Kidney (tissue), 14 donors: Measurements from ENCODE around the gene RANGRF. TPM values are rescaled to one million over a fixed set of nuclear protein-coding genes. Genes with fewer than 3 reads are reported as not detected.
"Not testable (repeated sequence)": the region's sequence is repeated elsewhere in the genome, so short reads cannot be mapped to it uniquely, and the experiment has no call there.

Source experiments
- DNase-seq, 5 donors: peaks; one replicate each; pipeline ENCODE4 v3.0.0-alpha.2; 2013 to 2020
- FAIRE-seq: peaks from 2 replicates; lab custom pipeline; 2012; peaks lifted over from hg19 to GRCh38; lab: Jason Lieb, UNC
- H3K27ac ChIP-seq, 2 donors: one replicate each; pipeline ENCODE4 v1.7.0; 2013; ENCODE audit warnings: low read depth in 2 of 2, low read length in 2 of 2, inconsistent platforms in 1 of 2
- H3K27me3 ChIP-seq: one replicate; pipeline ENCODE4 v1.7.1; 2013; ENCODE audit warnings: low read length, inconsistent platforms; ENCODE audit not compliant: control insufficient read depth, insufficient read depth
- H3K36me3 ChIP-seq, 3 donors: one replicate each; pipeline versions ENCODE4 v1.7.0 to v1.7.1; 2013; ENCODE audit warnings: low read length in 3 of 3, control low read depth in 1 of 3, inconsistent platforms in 1 of 3; ENCODE audit not compliant: insufficient read depth in 3 of 3, control insufficient read depth in 2 of 3
- H3K4me1 ChIP-seq, 3 donors: one replicate each; pipeline versions ENCODE4 v1.7.0 to v1.7.1; 2013; ENCODE audit warnings: low read length in 3 of 3, inconsistent platforms in 1 of 3, low read depth in 1 of 3; ENCODE audit not compliant: control insufficient read depth in 2 of 3, insufficient read depth in 2 of 3
- H3K4me3 ChIP-seq, 3 donors: one replicate each; pipeline versions ENCODE4 v1.7.0 to v1.8.1; 2013; ENCODE audit warnings: low read length in 3 of 3, control low read depth in 1 of 3, inconsistent platforms in 1 of 3
- H3K9ac ChIP-seq, 3 donors: one replicate each; pipeline versions ENCODE4 v1.7.0 to v1.7.1; 2013; ENCODE audit warnings: low read length in 3 of 3, control low read depth in 1 of 3, inconsistent platforms in 1 of 3
- H3K9me3 ChIP-seq, 3 donors: one replicate each; pipeline versions ENCODE4 v1.7.0 to v1.7.1; 2013; ENCODE audit warnings: low read length in 3 of 3, control low read depth in 1 of 3, inconsistent platforms in 1 of 3; ENCODE audit not compliant: control insufficient read depth in 2 of 3, insufficient read depth in 1 of 3
- intact Hi-C: fragments of 100-400 bp; cut with DNase I; formaldehyde crosslinking; loops from one replicate; pipeline ENCODE4 v1.11.1; 2022
- polyA plus RNA-seq: library from polyadenylated mRNA; stranded (reverse); fragments of 350-450 nt; fragmentation: Illumina TruSeq; extraction: RNeasy Lipid Tissue Mini Kit (QIAGEN cat#74804); gene quantifications from one replicate; pipeline ENCODE4 v1.2.3, GENCODE V29; 2014; ENCODE audit warnings: low read depth, low replicate concordance; ENCODE audit not compliant: insufficient read depth
- total RNA-seq: library from RNA; stranded (reverse); fragmentation: NEBNext Ultra II Directional; extraction: Animal tissue kit (Norgen Biotek cat#: 25700); gene quantifications from one replicate; pipeline ENCODE4 v1.2.1, GENCODE V29; 2021
- TF ChIP-seq, protein P1 (sequence below): IDR thresholded peaks from 3 replicates; pipeline ENCODE4 v1.5.1; 2012; ENCODE audit warnings: mild to moderate bottlenecking, moderate library complexity, borderline replicate concordance; ENCODE audit not compliant: insufficient read depth; ENCODE audit errors: extremely low read depth
- donor health status: control.
- donor health status: control.
- donor health status: control.
- donor health status: control.
- donor health status: control.
- donor health status: DM: yes; HTN: yes; CAD: no.
- donor health status: Normal renal cell carcinoma (clear cell type).

Gene RANGRF
- total and polyA plus RNA-seq, 2 donors from 2014 or later: 20.1 to 91.8 TPM

DNA sequence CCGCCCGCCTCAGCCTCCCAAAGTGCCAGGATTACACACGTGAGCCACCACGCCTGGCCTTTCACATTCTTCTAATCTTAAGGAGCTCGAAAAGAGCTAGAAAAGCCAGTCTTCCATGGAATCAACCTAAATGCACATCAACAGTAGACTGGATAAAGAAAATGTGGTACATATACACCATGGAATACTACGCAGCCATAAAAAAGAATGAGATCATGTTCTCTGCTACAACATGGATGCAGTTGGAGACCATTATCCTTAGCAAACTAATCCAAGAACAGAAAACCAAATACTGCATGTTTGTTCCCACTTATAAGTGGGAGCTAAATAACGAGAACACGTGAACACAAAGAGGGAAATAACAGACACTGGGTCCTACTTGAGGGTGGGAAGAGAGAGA lies 43.7 kb upstream of the RANGRF start:
- H3K36me3 ChIP-seq: peaks cover 0 to under 1% (median 0%) of the 10 kb centered on the region in 3 donors
- H3K9me3 ChIP-seq: no peaks in the 10 kb centered on the region
- no peak overlapping the region for H3K4me3 ChIP-seq
- H3K9ac ChIP-seq: no peak overlapping the region
- no peak overlapping the region for H3K27ac ChIP-seq
- intact Hi-C loops: no loop called here
- peaks cover 0 to 6% (median 0%) of the 10 kb centered on the region in 3 donors for H3K4me1 ChIP-seq
- TF ChIP-seq, protein P1, sequence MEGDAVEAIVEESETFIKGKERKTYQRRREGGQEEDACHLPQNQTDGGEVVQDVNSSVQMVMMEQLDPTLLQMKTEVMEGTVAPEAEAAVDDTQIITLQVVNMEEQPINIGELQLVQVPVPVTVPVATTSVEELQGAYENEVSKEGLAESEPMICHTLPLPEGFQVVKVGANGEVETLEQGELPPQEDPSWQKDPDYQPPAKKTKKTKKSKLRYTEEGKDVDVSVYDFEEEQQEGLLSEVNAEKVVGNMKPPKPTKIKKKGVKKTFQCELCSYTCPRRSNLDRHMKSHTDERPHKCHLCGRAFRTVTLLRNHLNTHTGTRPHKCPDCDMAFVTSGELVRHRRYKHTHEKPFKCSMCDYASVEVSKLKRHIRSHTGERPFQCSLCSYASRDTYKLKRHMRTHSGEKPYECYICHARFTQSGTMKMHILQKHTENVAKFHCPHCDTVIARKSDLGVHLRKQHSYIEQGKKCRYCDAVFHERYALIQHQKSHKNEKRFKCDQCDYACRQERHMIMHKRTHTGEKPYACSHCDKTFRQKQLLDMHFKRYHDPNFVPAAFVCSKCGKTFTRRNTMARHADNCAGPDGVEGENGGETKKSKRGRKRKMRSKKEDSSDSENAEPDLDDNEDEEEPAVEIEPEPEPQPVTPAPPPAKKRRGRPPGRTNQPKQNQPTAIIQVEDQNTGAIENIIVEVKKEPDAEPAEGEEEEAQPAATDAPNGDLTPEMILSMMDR: no peak
- FAIRE-seq (no peak), DNase-seq (no peak)
- no peaks in the 10 kb centered on the region for H3K27me3 ChIP-seq

DNA sequence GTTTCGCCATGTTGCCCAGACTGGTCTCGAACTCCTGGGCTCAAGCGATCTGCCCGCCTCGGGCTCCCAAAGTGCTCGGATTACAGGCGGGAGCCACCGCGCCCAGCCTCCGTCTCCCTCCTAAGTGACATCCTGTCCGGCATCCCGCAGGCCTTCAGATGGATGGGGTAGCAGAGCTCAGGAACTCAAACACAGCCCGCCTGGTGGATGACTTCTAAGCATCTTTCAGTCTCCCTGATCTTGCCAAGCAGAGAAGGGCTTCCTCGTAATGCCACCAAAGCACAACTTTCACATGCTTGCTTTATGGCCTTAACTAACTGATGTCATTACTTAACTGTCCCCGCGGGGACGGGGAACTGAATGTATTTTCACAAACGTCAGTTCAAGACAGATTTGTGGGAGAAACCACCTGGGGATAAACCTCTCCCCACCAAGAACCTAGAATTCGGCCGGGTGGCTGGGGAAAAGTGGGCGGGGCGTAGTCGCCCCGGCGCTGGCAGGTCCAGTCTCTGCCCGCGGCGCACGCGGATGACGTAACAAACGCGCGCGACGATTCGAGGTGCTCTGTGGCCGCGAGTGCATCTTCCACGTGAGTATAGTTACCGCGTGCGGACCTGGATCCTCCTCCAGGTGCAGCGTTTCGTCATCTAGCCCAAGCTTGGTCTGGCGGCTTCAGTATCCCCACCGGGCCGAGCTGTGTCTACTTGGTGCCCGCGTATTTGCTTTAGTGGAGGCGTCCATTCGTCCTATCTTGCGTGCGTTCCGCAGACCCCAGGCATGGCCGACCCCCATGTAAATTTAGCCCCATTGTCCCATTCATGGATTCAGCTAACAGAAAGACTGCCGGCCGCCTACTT lies 39.5 kb upstream of the RANGRF start, which contains the start of gene PFAS:
TSS of gene PFAS (plus strand) at position 539 of the 857 bp plus-strand sequence. CDS start 4,649 bp downstream, outside the sequence.
- peak; percentile 96 to 98 (median 98) for DNase-seq
- no peaks in the 10 kb centered on the region for H3K9me3 ChIP-seq
- peak within 1 kb of the TSS; percentile 89 to 99 for H3K27ac ChIP-seq
- H3K36me3 ChIP-seq: peaks cover 0 to under 1% (median 0%) of the 10 kb centered on the region in 3 donors
- peaks cover 0 to 6% (median 0%) of the 10 kb centered on the region in 3 donors for H3K4me1 ChIP-seq
- TF ChIP-seq, protein P1: no peak
- H3K27me3 ChIP-seq: no peaks in the 10 kb centered on the region
- no peak for FAIRE-seq
- peak within 1 kb of the TSS; percentile 97 to 99 (median 98) for H3K4me3 ChIP-seq
- H3K9ac ChIP-seq: peak within 1 kb of the TSS; percentile 76 to 99 (median 97)
- intact Hi-C loops: no loop called here

DNA sequence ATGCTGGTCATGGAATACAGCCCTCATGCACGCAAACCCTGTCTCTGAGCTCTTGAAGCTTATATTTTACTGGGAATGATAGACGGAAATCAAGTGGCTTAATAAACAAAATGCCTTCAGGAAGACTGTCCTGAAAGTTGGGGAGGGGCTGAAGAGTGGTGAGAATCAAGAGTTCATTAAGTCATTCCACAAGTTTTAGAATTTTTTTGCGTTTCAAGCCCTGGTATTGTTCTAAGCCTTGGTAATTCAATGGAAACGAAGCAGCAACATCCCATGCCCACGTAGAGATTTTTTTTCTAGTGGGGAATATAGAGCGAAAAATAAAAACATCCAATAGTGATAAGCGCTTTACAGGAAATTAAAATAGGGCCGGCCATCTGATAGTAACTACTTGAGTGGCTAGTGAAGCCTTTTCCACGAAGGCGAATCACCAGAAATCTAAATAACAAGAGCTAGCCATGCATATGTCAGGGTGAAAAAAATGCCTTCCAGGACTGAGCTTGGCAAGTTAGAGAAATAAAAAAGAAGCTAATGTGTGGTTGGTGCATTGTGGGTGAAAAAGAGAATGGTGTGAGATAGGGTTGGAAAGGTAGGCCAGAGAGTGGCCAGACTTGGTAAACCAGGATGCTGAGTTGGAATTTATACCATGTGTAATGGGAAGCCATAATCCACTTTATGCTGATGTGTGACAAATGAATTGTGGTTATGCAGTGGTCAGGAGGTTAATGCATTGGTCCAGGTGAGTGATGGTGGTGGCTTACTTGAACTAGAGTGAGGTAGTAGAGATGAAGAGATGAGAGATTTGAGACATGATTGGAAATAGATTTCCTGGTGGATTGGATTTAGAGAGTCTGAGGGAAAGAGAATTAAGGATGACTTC lies 38.6 kb upstream of the RANGRF start:
- H3K27me3 ChIP-seq: no peaks in the 10 kb centered on the region
- peak overlapping the region; percentile 76 to 99 (median 97) for H3K9ac ChIP-seq
- no peak for FAIRE-seq
- peaks cover 0 to 6% (median 0%) of the 10 kb centered on the region in 3 donors for H3K4me1 ChIP-seq
- intact Hi-C loops: no loop called here
- peak in 1 of 5 donors; percentile 4 for DNase-seq
- peaks cover 0 to 3% (median 0%) of the 10 kb centered on the region in 3 donors for H3K36me3 ChIP-seq
- H3K4me3 ChIP-seq: peak overlapping the region; percentile 97 to 99 (median 98)
- peak overlapping the region in 1 of 2 donors; percentile 97 for H3K27ac ChIP-seq
- TF ChIP-seq, protein P1: no peak
- no peaks in the 10 kb centered on the region for H3K9me3 ChIP-seq

DNA sequence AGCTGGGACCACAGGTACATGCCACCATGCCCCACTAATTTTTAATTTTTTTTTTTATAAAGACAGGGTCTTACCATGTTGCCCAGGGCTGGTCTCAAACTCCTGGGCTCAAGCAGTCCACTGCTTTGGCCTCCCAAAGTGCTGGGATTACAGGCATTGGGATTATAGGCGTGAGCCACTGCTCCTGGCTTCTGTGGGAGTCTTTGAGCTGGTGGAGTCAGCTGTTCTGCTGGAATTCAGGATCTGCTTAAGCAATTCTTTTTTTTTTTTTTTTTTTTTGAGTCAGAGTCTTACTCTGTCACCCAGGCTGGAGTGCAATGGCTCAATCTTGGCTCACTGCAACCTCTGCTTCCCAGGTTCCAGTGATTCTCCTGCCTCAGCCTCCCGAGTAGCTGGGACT lies 37.1 kb upstream of the RANGRF start:
- FAIRE-seq, H3K4me3 ChIP-seq, H3K27ac ChIP-seq, H3K9me3 ChIP-seq, intact Hi-C loops, H3K9ac ChIP-seq, H3K4me1 ChIP-seq, H3K27me3 ChIP-seq, DNase-seq: not testable (repeated sequence)
- H3K36me3 ChIP-seq: peaks cover 0 to 15% (median 10%) of the 10 kb centered on the region in 3 donors
